Spinal cord (tissue), 10 donors: ENCODE measurements around the gene PI3. TPM values are rescaled to one million over a fixed set of nuclear protein-coding genes. Genes with fewer than 3 reads are reported as not detected.

Source experiments
- DNase-seq, 6 donors: peaks; one replicate each; pipeline versions ENCODE4 v3.0.0 to v3.0.0-alpha.2; 2013 to 2015; ENCODE audit warnings: low spot score in 6 of 6, low read depth in 4 of 6
- H3K27ac ChIP-seq: one replicate; pipeline ENCODE4 v1.5.1; 2013; ENCODE audit warnings: low read depth, low read length, control low read depth
- H3K27me3 ChIP-seq: one replicate; pipeline ENCODE4 v1.6.1; 2013; ENCODE audit warnings: low read length; ENCODE audit not compliant: control insufficient read depth, insufficient read depth
- H3K36me3 ChIP-seq: one replicate; pipeline ENCODE4 v1.6.1; 2013; ENCODE audit warnings: low read length; ENCODE audit not compliant: control insufficient read depth, insufficient read depth
- H3K4me1 ChIP-seq: one replicate; pipeline ENCODE4 v1.6.1; 2013; ENCODE audit warnings: low read length; ENCODE audit not compliant: control insufficient read depth, insufficient read depth
- H3K4me3 ChIP-seq: one replicate; pipeline ENCODE4 v1.5.1; 2013; ENCODE audit warnings: low read depth, low read length, control low read depth
- H3K9me3 ChIP-seq: one replicate; pipeline ENCODE4 v1.6.1; 2013; ENCODE audit warnings: low read length; ENCODE audit not compliant: control insufficient read depth, insufficient read depth
- WGBS: methylation state at CpG from one replicate; pipeline ENCODE4 v1.1.5; 2013; ENCODE audit warnings: missing lambda C conversion rate; ENCODE audit not compliant: insufficient coverage; 5-methylcytosine and 5-hydroxymethylcytosine counted together
- polyA plus RNA-seq, 2 donors: library from polyadenylated mRNA; unstranded; fragments of 120-200 nt; gene quantifications; one replicate each; pipeline ENCODE4 v1.2.1, GENCODE V29; 2013; ENCODE audit not compliant: insufficient read length in 2 of 2
- total RNA-seq, 2 donors: library from RNA; depleted of rRNA in 1 of 2; stranded (reverse); fragments of 120-200 nt in 1 of 2; fragments of >200 nt in 1 of 2; gene quantifications; one replicate each; pipeline versions ENCODE4 v1.2.3 to v1.2.4, GENCODE V29; 2013 to 2014
- donor health status: healthy.

Gene PI3
- total and polyA plus RNA-seq, 4 donors: not detected

DNA sequence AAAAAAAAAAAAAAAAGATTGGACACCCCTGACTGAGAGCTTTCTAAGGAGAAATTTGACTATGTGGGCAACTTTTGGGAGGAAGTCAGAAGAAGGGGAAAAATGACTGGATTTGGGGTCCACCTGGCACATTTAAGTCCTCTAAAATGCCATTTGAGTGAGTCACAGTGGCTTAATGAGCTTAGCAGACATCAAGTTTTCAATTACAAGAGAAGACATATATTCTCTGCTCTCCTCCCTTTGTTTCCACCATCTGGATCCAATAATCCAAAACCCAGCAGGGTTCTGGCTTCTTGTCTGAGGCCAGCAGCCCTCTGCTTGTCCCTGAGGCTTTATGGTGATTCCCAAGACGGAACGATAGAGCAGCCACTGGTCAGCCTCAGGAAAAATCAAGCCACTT is 6.9 kb downstream of the PI3 start:
- H3K27ac ChIP-seq: no peak overlapping the region
- no peaks in the 10 kb centered on the region for H3K9me3 ChIP-seq
- WGBS: 76% methylated on average over 2 of the region's 2 CpGs
- no peak overlapping the region for H3K4me3 ChIP-seq
- H3K27me3 ChIP-seq: no peaks in the 10 kb centered on the region
- H3K36me3 ChIP-seq: no peaks in the 10 kb centered on the region
- H3K4me1 ChIP-seq: no peaks in the 10 kb centered on the region
- DNase-seq: peak in 1 of 6 donors; percentile 2

DNA sequence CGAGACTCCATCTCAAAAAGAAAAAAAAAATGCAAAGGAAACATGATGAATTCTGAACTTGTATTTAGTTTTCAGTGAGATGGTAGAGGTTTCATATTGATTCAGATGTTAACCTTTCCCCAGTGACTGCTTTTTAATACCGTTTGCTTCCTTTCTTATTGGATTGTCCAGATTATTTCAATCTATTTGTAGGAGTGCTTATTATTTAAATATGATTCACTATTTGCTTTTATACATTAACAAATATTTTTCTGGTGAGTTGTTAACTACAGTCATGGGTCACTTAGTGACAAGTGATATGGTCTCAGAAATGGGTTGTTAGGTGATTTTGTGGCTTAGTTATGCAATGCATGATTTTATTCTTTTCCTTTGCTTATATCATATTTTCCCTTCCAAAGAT is 8.4 kb downstream of the PI3 start:
- no peak for DNase-seq
- H3K4me3 ChIP-seq: no peak overlapping the region
- H3K4me1 ChIP-seq: no peaks in the 10 kb centered on the region
- no peaks in the 10 kb centered on the region for H3K27me3 ChIP-seq
- H3K9me3 ChIP-seq: no peaks in the 10 kb centered on the region
- H3K27ac ChIP-seq: no peak overlapping the region
- H3K36me3 ChIP-seq: no peaks in the 10 kb centered on the region
- 100% methylated on average over 1 of the region's 2 CpGs for WGBS

DNA sequence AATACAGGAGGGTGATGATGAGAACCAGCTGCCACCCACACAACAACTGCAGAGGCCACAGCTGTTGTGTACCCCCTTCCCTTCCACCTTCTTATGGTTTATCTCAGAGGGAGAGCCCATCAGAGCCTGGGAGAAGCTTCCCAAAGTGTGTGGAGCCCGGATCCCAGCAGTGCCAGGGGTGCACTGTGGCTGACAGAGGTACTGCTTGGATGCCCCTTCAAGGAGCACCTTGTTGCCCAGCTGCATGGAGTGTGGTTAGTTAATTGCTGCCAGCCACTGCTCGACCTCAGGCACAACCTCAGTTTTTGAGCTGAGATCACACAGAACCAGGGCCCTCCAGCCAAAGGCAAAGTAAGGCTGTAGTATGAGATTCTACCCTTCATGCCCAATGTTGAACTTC is 13.0 kb downstream of the PI3 start:
- DNase-seq: no peak
- Histone ChIP-seq H3K27me3 (no peaks in the 10 kb centered on the region), H3K9me3 (no peaks in the 10 kb centered on the region), H3K4me1 (no peaks in the 10 kb centered on the region), H3K27ac (no peak overlapping the region), H3K4me3 (no peak overlapping the region), H3K36me3 (no peaks in the 10 kb centered on the region)
- 87% methylated on average over 2 of the region's 2 CpGs for WGBS

DNA sequence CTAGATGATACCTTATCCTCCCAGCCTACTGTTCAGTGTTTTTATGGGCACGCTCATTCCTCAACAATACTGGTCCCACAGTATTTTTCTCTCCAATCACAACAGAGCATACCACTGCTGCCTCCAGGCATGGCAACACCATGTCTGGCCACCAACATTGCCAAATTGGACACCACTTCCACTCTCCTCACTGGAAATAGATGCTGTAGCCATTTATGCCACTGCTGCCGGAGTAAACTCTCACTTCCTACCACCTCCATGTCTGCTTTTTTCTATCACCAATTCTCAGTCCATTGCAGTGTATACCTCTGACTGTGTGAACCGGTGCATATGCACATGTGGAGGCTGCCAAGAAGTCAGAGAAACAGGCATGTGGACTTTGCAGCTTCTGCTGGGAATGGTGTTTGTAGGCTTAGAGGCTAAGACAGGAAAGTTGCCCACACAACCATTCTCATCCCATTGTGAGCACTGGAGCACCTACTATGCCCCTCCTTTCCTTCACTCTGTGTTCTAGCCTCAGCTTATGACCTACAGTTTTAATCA is 14.4 kb downstream of the PI3 start:
- 88% methylated on average over 2 of the region's 3 CpGs for WGBS
- Histone ChIP-seq H3K4me3 (no peak overlapping the region), H3K9me3 (no peaks in the 10 kb centered on the region), H3K27ac (no peak overlapping the region), H3K27me3 (no peaks in the 10 kb centered on the region), H3K4me1 (no peaks in the 10 kb centered on the region), H3K36me3 (no peaks in the 10 kb centered on the region)
- DNase-seq: no peak

DNA sequence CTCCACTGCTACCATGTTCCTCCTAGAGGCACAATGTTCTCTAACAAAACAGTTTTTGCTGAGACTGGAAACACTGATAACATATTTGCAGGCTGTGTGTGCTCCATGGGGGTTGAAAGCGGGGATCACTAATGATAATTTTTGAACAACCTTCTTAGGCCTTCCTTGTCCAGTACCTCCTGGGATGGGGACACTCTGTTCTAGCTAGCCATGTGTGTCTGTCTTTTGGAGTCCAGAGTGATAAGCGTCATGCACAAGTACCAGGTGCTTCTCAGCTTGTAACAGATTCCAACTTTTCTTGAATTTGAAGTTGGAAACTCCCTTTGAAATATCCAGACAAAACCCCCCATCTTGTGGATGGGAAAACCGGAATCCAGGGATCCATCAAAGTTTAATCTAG is 15.2 kb downstream of the PI3 start:
- no peak overlapping the region for H3K4me3 ChIP-seq
- H3K36me3 ChIP-seq: no peaks in the 10 kb centered on the region
- DNase-seq: no peak
- no CpG with 5 or more reads among the region's 3 CpGs for WGBS
- no peaks in the 10 kb centered on the region for H3K27me3 ChIP-seq
- no peaks in the 10 kb centered on the region for H3K4me1 ChIP-seq
- no peak overlapping the region for H3K27ac ChIP-seq
- no peaks in the 10 kb centered on the region for H3K9me3 ChIP-seq

DNA sequence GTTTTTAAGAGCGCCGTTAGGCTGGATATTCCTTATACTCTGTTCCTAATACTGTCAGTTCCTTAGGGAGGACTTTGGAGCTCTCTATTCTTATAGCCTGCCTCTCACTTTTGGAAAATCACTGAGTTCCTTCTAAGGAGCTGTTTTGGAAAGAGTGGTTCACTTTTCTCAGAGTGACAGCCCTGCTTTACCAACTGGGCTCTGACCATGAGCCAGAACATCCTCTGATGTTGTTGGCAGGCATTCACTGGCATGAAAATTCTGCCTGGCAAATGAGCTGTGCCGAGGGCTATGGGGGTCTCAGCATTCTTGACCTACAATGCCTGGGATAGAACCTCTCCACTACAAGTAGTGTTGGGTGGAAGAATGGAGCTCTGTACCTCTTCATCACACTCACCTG is 17.2 kb downstream of the PI3 start:
- WGBS: 100% methylated on average over 2 of the region's 3 CpGs
- H3K27ac ChIP-seq: no peak overlapping the region

DNA sequence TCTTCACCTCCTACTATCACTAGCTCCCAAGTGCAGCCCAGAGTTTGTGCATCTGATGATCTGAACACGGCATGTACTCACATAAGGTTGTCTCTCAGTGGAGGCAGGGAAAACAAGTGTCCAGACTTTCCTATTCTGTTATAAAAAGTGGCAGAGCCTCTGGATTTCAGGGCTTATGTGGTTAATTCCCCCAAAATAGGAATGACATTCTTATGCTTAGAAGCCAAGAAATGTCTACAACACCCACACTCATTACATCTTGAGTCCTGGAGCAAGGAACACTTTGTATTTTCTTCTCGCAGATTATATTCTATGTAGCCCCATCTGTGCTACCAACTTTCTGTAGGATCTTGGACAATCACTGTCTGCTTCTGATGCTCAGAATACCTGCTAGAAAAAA is 18.6 kb downstream of the PI3 start:
- Histone ChIP-seq H3K9me3 (no peaks in the 10 kb centered on the region), H3K4me3 (no peak overlapping the region), H3K27me3 (no peaks in the 10 kb centered on the region), H3K4me1 (no peaks in the 10 kb centered on the region), H3K36me3 (no peaks in the 10 kb centered on the region), H3K27ac (no peak overlapping the region)
- WGBS: 100% methylated on average over 1 of the region's 2 CpGs
- DNase-seq: no peak

More for the DNA sequence above, 17.2 kb downstream of the PI3 start:
- H3K36me3 ChIP-seq: no peaks in the 10 kb centered on the region
- no peaks in the 10 kb centered on the region for H3K27me3 ChIP-seq
- H3K4me1 ChIP-seq: no peaks in the 10 kb centered on the region
- DNase-seq: no peak
- no peak overlapping the region for H3K4me3 ChIP-seq
- no peaks in the 10 kb centered on the region for H3K9me3 ChIP-seq

DNA sequence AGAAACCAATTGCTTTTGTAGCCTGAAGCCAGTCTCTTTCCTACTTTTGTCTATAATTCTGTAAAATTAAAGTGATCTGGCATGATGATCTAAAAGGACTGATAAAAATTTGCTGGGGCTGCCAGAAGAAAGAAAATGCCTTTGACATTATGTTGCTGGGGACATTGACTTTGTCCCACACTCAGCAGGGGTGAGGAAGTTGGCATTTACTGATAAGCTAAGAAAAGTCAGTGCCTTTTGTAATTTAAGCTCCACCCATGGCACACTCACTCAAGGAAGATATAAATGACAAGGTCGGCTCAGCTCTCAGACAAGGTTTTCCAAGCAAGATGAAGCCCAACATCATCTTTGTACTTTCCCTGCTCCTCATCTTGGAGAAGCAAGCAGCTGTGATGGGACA is 32.0 kb downstream of the PI3 start, which contains the start of gene SEMG1:
TSS of gene SEMG1 (plus strand) at position 309 of the 400 bp plus-strand sequence. CDS start at position 330, 21 bp downstream.
- no CpG with 5 or more reads among the region's 1 CpG for WGBS
- H3K9me3 ChIP-seq: no peaks in the 10 kb centered on the region
- no peaks in the 10 kb centered on the region for H3K27me3 ChIP-seq
- H3K27ac ChIP-seq: no peak within 1 kb of the TSS
- no peak for DNase-seq
- H3K4me3 ChIP-seq: no peak within 1 kb of the TSS
- H3K36me3 ChIP-seq: no peaks in the 10 kb centered on the region
- no peaks in the 10 kb centered on the region for H3K4me1 ChIP-seq

DNA sequence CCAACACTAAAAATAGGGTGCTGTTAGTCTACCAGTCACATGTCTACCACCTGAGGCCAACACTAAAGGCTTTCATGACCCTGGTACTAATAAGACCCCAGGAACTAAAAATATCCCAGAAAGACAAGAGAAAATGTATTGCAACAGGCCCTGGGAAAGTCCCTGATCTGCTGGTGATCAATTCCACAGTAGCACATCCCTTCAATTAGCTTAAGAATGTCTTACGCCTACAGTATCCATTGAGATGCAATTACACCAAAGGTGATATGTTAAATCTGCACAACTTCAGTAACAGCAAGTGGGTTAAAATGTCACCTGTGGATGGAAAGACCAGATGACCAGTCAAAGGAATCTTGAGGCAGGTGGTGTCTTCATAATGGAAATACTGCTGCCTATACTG is 35.2 kb downstream of the PI3 start:
- no peaks in the 10 kb centered on the region for H3K9me3 ChIP-seq
- DNase-seq: no peak
- no CpG with 5 or more reads among the region's 1 CpG for WGBS

DNA sequence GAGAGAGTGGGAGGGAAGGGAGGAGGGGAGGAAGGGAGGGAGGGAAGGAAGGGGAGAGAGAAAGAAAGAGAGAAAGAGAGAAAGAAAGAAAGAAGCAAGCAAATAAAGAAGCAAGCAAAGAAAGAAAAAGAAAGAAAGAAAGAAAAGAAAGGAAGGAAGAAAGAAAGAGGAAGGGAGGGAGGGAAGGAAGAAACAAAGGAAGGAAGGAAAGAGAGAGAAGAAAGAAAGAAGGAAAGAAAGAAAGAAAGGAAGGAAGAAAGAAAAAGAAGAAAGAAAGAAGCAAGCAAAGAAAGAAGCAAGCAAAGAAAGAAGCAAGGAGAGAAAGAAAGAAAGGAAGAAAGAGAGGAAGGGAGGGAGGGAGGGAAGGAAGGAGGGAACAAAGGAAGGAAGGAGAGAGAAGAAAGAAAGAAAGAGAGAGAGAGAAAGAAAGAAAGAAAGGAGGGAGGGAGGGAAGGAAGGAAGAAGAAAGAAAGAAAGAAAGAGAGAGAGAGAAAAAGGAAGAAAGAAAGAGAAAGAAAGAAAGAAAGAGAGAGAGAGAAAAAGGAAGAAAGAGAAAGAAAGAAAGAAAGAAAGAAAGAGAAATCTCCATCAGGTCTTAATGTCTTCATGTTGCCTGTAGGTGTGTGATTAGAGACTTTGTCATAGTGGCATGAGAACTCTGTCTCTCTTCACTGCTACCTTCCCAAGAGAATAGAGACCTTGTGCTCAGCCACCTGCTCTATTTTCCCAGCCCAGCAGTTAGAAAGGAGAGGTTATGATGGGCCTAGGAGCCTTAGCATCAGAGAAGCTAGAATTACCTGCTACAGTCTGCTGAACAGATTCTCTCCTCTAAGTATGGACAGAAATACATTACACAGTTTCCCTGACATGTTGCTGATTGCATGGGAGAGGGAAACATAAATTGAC is 37.1 kb downstream of the PI3 start:
- Histone ChIP-seq H3K4me1 (no peaks in the 10 kb centered on the region), H3K36me3 (no peaks in the 10 kb centered on the region), H3K27me3 (no peaks in the 10 kb centered on the region), H3K9me3 (no peaks in the 10 kb centered on the region), H3K4me3 (no peak overlapping the region), H3K27ac (no peak overlapping the region)
- no peak for DNase-seq

More for the DNA sequence above, 35.2 kb downstream of the PI3 start:
- Histone ChIP-seq H3K4me3 (no peak overlapping the region), H3K27ac (no peak overlapping the region), H3K36me3 (no peaks in the 10 kb centered on the region), H3K4me1 (no peaks in the 10 kb centered on the region), H3K27me3 (no peaks in the 10 kb centered on the region)
